HG02642 (cell line): ENCODE measurements around the gene IGF2BP3.

ENCODE experiments used
- ATAC-seq: cut with Tn5 transposase; IDR thresholded peaks from one replicate; pipeline ENCODE4 v1.9.1; 2021; ENCODE audit warnings: mild to moderate bottlenecking; ENCODE audit not compliant: unreplicated experiment, poor library complexity

Gene IGF2BP3

GRCh38 chr7:23347682-23348180 lies 122.6 kb downstream of the IGF2BP3 start:
- no peak for ATAC-seq

GRCh38 chr7:23347033-23347681 lies 123.1 kb downstream of the IGF2BP3 start:
- ATAC-seq, result no peak

GRCh38 chr7:23346316-23346715 lies 124.0 kb downstream of the IGF2BP3 start:
- no peak for ATAC-seq

GRCh38 chr7:23345601-23346000 lies 124.7 kb downstream of the IGF2BP3 start:
- ATAC-seq, result no peak

GRCh38 chr7:23343806-23344475 lies 126.3 kb downstream of the IGF2BP3 start:
- ATAC-seq, result no peak

GRCh38 chr7:23343102-23343501 lies 127.2 kb downstream of the IGF2BP3 start:
- no peak for ATAC-seq

- ATAC-seq, result no peak
Observed at GRCh38 chr7:23341846-23342598, 128.3 kb downstream of the IGF2BP3 start.

GRCh38 chr7:23338863-23339262 lies 131.4 kb downstream of the IGF2BP3 start:
- no peak for ATAC-seq

GRCh38 chr7:23338439-23338838 lies 131.9 kb downstream of the IGF2BP3 start:
- no peak for ATAC-seq

GRCh38 chr7:23337374-23337773 lies 132.9 kb downstream of the IGF2BP3 start:
- no peak for ATAC-seq

- ATAC-seq, result no peak
Observed at GRCh38 chr7:23336799-23337283, 133.4 kb downstream of the IGF2BP3 start.

- no peak for ATAC-seq
Observed at GRCh38 chr7:23336086-23336485, 134.2 kb downstream of the IGF2BP3 start.

- ATAC-seq, result no peak
Observed at GRCh38 chr7:23335621-23336020, 134.7 kb downstream of the IGF2BP3 start.

GRCh38 chr7:23335136-23335535 lies 135.2 kb downstream of the IGF2BP3 start:
- no peak for ATAC-seq

GRCh38 chr7:23334482-23335056 lies 135.7 kb downstream of the IGF2BP3 start:
- no peak for ATAC-seq

- no peak for ATAC-seq
Observed at GRCh38 chr7:23333671-23334246, 136.5 kb downstream of the IGF2BP3 start.

GRCh38 chr7:23332910-23333612 lies 137.2 kb downstream of the IGF2BP3 start:
- ATAC-seq, result no peak

- no peak for ATAC-seq
Observed at GRCh38 chr7:23332193-23332592, 138.1 kb downstream of the IGF2BP3 start.

GRCh38 chr7:23331132-23331531 lies 139.2 kb downstream of the IGF2BP3 start:
- no peak for ATAC-seq

- ATAC-seq, result no peak
Observed at GRCh38 chr7:23315366-23315765, 154.9 kb downstream of the IGF2BP3 start.
